ENCODE measurements around the gene BHLHE23.
A peak's percentile ranks its signal among the peaks of the same experiment; 100 is the strongest.
"Not testable (repeated sequence)": the region's sequence is repeated elsewhere in the genome, so short reads cannot be mapped to it uniquely, and the experiment has no call there.

Gene BHLHE23

DNA sequence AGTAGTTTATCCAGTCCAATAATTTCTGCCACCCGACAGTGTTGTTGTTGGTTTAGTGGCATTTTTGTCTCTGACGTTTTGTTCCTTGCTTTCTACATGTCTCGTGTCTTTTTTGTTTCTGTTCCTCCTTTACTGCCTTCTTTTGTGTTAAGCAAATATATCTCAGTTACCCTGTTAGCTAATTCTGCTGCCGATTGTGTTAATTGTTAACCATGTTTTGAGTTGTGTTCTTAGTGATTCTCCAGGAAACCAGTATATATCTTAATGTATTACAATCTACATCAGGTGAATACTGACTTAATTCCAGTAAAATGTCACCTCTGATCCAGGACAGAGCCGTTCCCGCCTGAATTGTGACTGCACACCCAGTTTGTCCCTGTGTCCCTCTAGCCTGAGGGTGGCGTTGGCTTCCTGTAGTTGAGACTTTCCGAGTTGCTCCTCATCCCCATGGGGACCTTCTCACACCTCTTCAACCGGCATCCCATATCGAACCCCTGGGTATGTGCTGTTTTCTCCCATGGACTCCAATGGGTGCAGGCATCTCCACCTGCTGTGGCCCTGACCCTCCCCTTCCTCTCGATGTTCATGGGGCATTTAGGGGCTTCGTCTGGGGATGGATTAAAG lies 35.8 kb upstream of the BHLHE23 start:
- DNase-seq: no peak

DNA sequence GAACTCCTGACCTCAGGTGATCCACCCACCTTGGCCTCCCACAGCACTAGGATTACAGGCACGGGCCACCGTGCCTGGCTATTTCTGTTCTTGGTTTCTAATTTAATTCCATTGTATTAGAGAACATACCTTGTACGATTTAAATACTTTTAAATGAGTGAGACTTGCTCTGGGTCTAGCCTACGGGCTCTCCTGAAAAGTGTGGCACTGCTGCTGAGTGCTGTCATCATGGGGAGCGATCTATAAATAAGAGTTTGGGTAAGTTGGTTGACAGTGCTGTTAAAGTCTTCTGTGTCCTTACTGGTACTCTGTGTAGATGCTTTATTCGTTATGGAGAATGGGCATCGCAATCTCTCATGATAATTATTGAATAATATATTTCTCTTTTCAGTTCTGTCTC lies 35.0 kb upstream of the BHLHE23 start:
- no peak for DNase-seq

DNA sequence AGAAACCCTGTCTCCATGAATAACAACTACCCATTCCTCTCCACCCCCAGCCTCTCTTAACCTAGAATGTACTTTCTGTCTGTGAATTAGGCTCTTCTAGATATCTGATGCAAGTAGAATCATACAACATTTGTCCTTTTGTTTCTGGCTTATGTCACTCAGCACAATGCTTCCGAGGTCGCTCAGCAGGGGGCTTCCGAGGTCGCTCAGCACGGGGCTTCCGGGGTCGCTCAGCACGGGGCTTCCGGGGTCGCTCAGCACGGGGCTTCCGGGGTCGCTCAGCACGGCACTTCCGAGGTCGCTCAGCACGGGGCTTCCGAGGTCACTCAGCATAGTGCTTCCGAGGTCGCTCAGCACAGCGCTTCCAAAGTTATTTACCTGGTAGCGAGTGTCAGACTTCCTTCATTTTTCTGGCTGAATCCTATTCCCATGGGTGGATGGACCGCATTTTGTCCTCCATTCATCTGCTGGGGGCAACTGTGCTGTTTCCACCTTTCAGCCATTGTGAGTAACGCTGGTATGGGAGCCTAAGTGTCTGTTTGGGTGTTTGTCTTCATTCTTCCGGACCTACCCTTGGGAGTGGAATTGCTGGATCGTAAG lies 31.0 kb upstream of the BHLHE23 start:
- no peak for DNase-seq

DNA sequence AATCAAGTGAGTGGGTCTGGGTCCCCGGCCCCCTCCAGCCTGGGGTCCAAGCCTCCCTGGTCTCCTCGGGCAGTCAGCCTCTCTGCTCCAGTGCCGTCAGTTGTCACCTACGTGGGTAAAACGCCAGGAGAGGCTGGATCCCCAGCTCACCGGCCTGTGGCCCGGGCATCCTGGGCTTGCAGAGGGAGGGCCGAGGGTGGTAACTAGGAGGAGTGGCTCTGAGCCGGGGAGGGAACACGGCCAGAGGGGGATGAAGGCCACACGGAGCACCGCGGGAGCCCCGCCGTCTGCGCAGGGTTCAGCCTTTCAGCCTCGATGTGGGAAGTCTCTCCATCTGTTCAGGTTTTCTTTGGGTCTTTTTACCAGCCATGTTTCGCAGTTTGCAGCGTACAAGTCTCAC lies 29.5 kb upstream of the BHLHE23 start:
- no peak for DNase-seq

DNA sequence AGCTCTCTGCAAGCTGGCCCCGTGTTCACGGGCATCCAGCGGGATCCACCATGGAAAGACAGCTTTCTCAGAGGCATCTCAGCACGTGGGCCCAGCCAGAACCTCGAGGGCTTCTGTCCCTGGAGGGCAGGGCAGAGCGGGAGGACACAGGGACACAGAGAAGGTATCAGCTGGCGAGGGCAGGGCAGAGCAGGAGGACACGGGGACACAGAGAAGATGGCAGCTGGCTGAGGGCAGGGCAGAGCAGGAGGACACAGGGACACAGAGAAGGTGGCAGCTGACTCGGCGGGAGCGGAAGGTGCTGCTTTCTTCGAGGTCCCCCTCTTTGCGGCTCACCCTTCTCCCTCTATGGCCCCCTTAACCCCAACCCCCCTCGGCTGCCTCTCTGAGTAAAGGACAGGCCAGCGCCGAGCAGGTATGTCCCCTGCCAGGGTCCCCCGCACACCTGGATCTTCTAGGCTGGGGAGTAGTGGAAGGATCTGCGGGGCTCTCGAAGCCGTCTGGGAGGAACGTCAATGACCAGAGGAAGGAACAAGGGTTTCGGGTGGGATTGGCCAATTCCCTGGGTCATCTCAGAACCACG lies 28.9 kb upstream of the BHLHE23 start:
- DNase-seq: no peak

DNA sequence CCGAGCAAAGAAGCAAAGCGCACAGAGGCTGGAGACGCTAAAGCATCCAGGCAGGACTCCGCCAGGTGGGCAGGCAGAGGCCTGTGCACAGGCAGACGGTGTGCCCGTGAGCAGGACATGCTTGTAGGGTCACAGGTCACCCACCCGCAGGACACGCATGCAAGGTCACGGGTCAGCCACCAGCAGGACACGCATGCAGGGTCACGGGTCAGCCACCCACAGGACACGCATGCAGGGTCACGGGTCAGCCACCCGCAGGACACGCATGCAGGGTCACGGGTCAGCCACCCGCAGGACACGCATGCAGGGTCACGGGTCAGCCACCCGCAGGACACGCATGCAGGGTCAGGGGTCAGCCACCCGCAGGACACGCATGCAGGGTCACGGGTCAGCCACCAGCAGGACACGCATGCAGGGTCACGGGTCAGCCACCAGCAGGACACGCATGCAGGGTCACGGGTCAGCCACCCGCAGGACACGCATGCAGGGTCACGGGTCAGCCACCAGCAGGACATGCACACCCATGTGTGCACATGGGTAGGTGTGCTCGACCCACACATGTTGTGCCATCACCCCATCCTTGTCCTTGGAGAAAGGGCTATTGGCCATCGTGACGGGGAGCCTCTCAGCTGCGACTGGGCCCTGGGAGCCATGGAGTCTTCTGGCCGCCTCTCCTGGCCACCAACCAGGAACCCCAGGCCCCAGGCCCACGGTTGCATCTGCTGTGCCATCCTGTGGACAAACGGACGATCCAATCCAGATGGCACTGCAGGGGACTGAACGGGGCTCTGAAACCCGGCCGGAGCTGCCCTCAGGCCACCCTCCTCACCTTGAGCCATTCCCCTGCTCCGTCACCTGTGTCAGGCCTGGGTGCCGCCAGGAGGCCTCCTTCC lies 28.2 kb upstream of the BHLHE23 start:
- DNase-seq: not testable (repeated sequence)

DNA sequence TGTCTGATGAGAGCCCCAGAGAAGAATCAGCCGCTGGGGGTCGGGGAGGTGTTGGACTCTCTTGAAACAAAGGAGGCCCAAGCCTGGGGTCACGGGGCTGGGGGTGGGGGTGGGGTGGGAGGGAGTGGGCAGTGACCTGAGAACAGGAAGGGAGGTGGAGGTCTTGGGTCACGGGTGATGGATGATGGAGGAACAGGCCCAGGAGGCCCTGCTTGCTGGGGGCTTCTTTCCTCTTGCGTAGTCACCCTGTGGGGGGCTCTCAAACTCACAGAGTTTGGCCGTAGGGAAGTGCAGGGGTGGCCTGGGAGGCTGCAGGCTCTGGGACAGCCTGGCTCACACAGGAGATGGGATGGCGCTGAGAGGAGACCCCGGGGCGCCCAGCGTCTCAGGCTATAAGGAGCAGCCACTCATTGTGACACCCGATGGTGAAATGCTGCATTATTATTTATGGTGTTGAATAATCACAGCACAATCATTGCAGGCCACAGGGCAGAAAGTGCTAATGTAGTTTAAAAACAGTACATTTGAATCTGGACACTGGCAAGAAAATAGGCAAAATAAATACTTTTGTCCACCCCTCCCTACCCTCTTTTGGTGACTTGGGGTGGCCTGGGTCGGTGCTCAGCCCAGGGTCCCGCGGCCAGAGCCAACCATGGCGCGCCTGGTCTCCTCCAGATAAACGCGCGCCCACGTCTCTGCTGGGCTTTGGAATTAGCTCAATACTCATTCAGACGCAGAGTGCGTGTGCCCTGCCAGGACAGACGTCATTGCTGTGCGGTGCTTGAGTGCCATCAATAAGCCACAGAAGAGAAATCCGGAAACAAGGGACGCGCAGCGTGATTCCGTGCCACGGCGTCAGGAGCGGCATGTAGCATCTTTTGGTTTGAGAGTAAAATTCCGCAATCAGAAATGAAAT lies 27.3 kb upstream of the BHLHE23 start:
- no peak for DNase-seq

DNA sequence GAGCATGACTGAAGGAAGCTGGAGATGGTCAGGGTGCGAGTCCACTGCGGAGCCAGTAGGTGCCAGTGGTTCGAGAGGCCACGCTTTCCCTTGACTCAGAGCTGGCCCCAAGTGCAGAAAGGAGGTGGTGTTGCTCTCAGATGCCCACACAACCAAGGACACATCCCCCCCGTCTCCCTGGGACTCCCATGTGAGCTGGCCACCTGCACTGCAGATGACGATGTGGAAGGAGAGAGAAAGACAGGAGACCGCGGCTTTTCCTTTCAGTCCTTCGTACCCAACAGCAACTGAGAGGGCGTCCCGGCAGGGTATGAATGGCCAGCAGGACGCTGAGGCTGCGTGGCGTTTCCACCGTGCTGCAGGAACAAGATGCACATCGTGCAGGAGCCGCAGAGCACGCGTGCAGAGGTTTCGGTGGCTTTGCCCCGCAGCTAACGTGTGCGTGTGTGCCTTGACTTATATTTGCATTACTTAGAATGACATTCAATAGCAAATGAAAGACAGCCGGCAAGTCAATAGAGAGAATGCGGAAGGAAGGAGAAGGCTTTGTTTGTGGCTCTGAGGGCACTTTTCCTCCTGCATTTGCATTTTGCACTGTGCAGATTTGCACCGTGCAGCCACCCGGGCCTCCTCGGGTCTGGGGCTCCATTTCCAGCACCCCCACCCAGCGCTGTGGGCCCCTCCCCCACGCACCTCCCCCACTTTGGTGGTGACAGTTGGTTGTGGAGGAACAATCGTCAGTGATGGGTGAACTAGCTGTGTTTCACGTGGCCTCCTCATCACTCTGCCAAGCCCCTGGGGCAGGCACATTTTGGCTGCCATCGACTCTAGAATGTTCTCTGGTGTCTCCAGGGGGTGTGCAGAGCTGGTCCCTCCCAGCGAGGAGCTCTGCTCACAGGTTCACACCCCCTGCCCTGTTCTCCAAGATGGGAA lies 26.4 kb upstream of the BHLHE23 start:
- no peak for DNase-seq

DNA sequence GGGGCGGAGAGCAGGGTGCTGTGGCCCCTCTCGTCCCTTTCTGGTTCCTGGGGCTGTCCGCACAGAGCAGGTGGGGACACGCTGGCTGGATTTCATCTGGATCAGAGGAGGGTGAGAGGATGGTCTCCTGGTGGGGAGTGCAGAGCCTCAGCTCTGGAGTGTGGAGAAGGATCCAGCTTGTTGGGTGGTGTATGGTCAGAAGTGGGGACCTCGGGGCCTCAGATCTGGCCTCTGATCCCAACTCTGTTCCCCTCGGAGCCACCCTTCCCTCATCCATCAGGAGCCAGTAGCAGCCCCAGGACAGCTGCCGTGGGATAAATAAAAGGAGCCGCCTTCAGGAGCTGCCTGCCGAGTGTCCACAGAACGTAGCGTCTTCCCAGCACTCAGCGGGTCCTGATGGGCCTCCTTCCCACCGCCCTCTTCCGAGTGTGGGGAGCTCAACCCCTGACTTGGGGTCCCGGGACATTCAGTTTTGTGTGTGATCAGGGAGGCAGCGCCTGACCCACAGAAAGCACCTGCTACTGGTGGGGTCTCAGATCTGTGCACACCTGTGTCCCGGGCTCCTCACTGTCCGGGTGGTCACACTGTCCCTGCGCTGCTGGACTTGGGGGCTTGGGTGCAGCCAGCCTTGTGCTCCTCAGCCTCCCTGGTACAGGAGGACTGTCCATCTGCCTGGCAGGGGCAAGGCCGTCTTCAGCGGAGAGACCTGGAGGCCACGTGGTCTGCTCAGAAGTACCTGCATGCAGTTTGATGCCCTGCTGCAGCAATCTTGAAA lies 25.4 kb upstream of the BHLHE23 start:
- DNase-seq: no peak

DNA sequence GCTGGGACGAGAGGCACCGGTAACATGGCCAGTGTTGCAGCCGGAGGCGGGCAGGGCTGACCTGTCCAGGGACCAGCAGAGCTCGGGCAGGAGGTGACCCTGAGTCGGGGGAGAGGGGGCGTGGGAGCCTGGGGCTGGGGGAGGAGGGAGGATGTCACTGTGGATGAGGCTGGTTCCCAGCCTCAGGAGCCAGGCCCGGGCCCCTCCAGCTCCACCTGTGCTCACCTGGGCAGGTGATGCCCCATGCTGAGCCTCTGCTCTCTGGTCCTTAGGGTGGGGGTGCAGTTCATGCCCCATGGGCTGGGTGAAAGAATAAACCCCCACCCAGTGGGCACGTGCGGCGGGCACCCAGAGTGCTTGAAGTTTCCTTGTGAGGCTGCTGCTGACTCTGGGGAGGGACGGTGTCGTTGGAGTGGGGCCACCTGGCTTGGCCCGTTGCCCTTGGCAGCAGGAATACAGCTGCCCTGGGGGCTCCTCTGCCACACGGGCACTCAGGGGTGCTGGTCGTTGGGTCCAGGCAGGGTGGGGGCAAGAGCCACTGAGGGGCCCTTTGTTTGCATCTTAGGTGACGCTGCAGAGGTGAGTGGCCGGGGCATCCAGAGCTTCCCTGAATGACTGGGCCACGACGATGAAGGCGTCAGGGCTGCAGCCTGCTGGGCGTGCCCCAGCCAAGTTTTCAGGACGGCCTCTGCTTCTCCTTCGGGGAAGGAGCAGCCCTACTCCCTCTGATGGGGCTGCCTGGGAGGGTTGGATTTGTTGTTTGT lies 24.7 kb upstream of the BHLHE23 start:
- no peak for DNase-seq

DNA sequence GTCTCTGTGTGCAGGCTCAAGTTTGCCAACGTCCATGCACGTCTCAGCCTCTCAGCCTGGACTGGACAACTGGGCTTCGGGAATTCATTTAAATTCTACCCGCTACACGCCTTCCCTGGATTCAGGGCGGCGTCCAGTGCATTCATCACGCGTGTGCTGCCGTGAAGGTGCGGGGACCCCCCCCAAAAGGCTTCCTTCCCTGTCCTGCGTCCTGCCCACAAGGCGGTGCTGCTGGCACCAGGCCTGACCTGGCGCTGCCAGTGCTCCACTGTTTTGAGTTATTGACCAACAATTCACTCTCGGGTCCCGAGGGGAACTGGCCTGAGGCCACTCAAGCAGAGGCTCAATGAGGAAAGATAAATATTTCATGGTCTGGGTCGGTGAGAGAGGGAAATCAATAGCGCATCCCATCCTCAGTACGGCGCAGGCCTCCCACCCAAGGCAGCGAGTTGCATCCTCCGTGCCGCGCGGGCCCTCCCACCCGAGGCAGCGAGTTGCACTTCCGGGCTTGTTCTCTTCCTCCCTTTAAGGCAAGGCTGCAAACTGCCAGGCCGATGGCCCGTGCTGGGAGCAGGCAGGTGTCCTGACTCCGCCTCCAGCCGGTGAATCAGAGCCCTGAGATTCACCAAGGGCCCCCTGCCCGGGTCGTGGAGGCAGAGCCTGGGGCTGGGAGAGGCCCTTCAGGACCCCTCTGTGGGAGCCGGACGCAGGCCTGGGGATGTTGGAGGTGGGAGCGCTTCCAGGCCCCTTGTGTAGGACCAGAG lies 22.8 kb upstream of the BHLHE23 start:
- no peak for DNase-seq

DNA sequence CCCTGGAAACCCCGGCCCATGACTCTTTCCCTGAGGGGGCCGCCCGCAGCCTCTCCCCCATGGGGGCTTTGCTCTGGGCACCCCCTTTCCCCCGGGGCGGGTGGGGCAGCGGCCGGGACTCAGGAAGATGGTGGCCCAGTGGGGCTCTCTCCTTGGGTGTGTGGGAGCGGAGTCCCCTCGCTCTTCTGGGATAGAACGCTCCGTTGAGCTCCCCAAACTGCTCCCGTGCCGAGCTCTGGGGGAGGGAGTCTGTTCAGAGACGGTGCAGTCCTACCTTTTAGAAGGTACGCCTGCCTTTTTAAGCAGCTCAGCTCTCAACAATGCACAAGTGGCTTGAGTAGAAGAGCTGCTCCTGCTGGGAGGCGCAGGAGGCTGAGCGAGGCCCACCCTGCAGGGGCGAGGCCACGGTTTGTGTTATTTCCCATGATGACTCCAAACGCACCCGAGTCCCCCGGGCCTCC lies 21.7 kb upstream of the BHLHE23 start:
- no peak for DNase-seq

DNA sequence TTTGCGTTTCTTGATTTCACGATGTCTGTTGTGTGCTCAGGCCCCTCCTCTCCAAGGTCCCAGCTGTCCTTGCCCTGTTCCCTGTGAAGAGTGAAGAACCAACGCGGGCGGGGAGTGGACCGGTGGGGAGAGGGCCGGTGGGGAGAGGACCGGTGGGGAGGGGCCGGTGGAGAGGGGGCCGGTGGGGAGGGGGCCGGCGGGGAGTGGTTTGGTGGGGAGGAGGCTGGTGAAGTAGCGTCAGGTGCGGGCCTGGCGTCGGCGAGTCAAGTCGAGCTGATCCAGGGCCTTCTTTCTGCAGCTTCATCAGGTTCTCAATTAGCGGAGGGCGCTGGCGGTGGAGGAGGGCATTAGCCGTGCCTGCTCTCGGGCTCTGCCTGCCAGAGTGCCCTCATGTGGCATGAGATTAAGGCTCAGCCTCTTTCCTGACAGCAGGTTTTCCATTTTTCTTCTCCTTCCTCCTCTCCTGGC lies 21.2 kb upstream of the BHLHE23 start:
- no peak for DNase-seq

DNA sequence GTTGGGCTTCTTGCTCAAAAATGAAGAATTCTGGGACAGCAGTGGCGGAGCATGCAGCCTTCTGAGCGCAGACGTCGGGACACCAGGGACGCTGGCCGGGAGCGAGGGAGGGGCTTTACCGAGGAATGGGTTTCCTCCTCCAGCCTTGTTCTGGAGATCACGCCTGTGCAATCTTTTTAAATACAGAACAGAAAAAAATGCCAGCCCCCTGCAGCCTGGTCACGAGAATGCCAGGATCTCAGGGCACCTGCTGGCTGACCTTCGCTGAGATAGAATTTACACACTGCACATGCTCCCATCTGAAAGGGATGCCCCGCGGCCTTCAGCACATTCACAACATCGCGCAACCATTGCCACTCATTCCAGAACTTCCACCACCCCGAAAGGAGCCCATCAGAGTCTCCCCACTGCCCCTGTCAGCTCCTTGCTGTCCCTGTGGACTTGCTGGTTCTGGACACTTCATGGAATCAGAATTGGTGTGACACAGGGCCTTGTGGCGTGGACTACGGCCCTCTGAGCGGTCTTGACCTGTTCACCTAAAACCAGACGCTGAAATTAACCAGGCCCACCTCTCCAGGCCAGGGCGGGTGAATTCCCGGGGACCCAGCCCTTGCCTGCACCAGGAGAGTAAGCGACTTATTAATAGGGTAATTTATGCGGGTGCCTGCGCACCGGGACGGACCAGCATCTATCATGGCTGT lies 20.6 kb upstream of the BHLHE23 start:
- no peak for DNase-seq

DNA sequence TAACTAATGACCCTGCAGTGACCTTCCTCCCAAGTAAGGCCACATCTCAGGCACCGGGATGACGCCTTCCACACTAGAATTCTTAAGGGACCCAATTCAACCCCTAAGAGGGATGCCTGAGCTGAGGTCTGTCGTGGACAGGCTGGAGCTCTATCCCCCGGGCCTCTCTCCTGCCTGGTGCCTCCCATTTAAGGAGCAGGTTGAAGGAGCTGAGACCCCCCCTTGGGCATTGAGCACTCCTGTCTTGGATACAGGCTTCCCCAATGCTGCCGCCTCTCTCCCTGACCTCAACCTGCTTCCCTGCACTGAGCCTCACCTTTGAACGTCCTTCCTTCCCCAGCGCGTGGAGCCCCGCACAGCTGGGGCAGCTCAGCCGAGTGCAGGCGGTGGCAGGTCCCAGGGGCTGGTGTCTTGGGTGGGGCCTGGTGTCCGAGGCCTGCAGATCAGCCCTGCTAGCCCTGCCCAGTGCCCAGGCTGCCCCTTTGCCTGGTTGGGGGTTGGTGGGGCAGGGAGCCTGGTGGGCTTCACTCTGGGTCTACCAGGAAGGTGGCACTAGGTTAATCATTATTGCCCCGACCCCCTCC lies 19.9 kb upstream of the BHLHE23 start:
- no peak for DNase-seq

DNA sequence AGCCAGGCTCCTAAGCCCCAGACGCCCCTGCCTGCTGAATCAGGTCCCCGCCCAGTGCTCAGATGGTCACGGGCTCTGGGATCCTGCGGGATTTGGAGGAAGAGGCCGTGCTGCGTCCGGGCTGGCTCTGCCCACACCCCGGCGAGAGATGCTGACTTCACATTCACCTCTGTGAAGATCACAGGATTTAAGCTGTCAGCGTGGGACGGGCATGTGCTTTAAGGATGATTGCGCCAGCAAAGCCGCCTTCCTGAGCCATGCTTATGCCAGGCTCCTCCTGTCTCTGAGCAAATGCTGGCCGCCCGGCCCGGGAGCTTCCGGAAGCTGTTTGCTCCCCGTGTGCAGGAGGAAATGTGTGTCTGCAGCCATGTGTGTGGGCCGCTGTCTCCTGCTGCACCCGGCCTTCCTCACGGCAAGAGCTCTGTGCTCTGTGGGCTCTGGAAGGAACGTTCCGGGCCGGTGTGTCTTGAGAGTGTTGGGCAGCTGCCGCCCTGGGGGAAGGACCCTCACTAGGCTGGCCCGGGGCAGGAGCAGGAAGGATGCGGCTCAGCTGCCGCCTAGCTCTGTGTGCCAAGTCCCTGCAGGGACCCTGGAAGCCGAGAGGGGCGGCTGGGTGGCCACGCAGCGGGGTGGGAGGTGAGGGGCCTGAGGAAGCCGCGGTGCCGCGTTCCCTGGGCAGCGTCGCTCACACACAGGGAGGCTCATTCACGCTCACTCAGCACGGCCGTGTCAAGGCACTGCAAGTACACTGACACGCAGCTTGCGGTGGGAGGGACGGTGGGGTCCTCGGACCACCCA lies 19.0 kb upstream of the BHLHE23 start:
- peak; percentile 26 for DNase-seq
